ENCODE data around the gene CDC14A.

DNA sequence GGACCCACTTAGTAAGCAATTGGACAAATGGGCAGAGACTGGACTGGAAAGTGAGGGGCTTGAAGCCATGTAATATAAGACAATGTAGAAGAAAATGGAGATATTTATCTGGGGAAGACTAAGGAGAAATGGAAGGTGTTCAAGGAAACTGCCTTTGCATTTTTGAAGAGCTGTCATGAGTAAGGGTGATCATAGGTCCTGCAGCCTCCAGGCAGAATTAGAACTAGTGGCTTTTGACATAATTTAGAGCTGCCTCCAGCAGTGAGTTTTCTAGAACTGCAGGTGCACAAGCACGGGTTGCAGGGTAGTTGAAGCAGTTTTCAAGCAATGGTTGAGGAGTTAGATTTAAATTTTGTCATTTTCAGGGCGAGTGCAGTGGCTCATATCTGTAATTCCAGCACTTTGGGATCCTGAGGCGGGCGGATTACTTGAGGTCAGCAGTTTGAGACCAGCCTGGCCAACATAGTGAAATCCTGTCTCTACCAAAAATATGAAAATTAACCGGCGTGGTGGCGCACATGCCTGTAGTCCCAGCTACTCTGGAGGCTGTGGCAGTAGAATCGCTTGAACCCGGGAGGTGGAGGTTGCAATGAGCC is 3.7 kb upstream of the CDC14A start:
- no peak for TF ChIP-seq EZH2 (IDR thresholded peaks at IDR 0.05; ENCODE audit: low read length, unreplicated experiment)
- TF ChIP-seq, protein P1, sequence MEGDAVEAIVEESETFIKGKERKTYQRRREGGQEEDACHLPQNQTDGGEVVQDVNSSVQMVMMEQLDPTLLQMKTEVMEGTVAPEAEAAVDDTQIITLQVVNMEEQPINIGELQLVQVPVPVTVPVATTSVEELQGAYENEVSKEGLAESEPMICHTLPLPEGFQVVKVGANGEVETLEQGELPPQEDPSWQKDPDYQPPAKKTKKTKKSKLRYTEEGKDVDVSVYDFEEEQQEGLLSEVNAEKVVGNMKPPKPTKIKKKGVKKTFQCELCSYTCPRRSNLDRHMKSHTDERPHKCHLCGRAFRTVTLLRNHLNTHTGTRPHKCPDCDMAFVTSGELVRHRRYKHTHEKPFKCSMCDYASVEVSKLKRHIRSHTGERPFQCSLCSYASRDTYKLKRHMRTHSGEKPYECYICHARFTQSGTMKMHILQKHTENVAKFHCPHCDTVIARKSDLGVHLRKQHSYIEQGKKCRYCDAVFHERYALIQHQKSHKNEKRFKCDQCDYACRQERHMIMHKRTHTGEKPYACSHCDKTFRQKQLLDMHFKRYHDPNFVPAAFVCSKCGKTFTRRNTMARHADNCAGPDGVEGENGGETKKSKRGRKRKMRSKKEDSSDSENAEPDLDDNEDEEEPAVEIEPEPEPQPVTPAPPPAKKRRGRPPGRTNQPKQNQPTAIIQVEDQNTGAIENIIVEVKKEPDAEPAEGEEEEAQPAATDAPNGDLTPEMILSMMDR (conservative IDR thresholded peaks at IDR 0.05; ENCODE audit: low read depth, low read length), result no peak
- TF ChIP-seq EZH2phosphoT487 (IDR thresholded peaks at IDR 0.05; ENCODE audit: borderline replicate concordance, low read length), result no peak
